ENCODE data around the gene PLCH1. TPM values are rescaled to one million over a fixed set of nuclear protein-coding genes. Genes with fewer than 3 reads are reported as not detected.

Gene PLCH1
- total RNA-seq, 1 donor from 2014 or later = 7.6 TPM

DNA sequence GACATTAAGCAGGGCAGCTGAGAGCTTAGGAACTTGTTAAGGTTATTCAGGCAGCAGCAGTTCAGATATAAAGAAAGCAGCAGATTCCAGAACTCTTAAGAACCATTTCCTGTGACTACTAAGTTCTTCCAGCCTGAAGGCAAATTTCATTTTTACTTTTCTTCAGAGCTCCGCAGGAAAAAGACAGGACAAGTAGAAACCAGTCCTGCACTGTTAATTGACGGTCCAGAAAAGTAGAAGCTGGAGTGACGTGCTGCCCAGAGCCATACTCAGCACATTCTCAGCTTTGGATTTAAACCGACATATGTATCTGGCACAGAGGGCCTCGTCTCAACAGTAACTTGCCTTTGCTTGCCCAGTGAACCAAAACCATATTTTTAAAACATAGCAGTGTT is 232.0 kb downstream of the PLCH1 start:
- Mint-ChIP-seq H3K27ac (no peak overlapping the region), H3K9me3 (peaks cover 4% of the 10 kb centered on the region), H3K27me3 (no peaks in the 10 kb centered on the region), H3K36me3 (peaks cover 4% of the 10 kb centered on the region), H3K4me1 (ENCODE audit: unreplicated experiment) (no peaks in the 10 kb centered on the region), H3K4me3 (no peak overlapping the region)
- no peak for DNase-seq (ENCODE audit: extremely low spot score, unreplicated experiment)
- TF ChIP-seq, protein P1, sequence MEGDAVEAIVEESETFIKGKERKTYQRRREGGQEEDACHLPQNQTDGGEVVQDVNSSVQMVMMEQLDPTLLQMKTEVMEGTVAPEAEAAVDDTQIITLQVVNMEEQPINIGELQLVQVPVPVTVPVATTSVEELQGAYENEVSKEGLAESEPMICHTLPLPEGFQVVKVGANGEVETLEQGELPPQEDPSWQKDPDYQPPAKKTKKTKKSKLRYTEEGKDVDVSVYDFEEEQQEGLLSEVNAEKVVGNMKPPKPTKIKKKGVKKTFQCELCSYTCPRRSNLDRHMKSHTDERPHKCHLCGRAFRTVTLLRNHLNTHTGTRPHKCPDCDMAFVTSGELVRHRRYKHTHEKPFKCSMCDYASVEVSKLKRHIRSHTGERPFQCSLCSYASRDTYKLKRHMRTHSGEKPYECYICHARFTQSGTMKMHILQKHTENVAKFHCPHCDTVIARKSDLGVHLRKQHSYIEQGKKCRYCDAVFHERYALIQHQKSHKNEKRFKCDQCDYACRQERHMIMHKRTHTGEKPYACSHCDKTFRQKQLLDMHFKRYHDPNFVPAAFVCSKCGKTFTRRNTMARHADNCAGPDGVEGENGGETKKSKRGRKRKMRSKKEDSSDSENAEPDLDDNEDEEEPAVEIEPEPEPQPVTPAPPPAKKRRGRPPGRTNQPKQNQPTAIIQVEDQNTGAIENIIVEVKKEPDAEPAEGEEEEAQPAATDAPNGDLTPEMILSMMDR (conservative IDR thresholded peaks at IDR 0.05) = no peak

DNA sequence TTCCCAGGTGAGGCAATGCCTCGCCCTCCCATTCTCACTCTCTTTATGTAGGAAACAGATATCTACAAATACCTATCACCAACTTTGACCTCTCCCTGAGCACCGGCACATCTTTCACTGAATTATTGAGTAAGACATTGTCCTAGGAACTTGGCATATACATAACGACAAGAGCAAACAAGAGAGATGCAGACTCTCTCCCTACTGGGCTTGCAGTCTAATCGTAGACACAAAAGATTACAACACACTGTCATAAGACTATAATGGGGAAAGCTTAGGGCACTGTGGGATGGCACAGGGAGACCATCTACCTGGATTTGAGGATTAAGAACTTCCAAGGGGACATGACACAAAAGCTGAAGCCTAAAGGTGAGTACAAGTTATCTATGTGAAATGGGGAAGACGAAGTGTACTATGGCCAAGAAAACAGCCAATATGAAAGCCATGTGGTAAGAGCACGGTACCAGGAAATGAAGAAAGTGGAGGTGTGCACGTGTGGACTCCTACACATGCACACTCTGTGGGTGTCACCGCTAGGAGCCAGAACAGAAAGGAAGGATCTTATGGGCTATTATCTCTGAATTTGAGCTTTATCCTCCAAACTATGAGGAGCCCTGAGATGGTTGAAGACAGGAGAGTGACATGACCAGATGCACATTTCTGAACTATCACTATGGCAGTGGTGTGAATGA is 232.6 kb downstream of the PLCH1 start:
- H3K4me3 Mint-ChIP-seq = peak overlapping the region; percentile 51
- no peak overlapping the region for H3K27ac Mint-ChIP-seq
- TF ChIP-seq, protein P1 (conservative IDR thresholded peaks at IDR 0.05) = no peak
- no peak for DNase-seq (ENCODE audit: extremely low spot score, unreplicated experiment)
- peaks cover 4% of the 10 kb centered on the region for H3K9me3 Mint-ChIP-seq
- peaks cover 4% of the 10 kb centered on the region for H3K36me3 Mint-ChIP-seq
- no peaks in the 10 kb centered on the region for H3K27me3 Mint-ChIP-seq
- H3K4me1 Mint-ChIP-seq (ENCODE audit: unreplicated experiment) = no peaks in the 10 kb centered on the region

DNA sequence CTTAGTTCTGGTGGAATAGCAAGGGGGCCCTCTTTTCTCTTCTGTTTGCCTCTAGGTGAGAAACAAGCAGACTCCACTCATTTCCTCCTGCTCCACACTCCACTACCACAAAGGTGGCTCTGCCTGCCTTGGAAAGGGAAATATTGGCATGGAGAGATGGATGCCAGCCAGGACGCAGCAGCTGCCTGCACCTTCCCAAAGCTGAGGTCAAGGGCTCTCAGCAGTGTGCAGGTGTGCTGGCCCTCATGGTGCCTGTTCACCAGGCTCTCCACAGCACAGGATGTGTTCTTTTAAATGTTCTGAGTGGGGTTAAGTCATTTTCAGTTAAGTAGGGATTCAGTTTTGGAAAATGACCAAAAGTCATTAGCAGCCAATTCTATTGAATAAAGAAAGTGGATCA is 240.2 kb downstream of the PLCH1 start:
- no peak overlapping the region for H3K27ac Mint-ChIP-seq
- TF ChIP-seq, protein P1 (conservative IDR thresholded peaks at IDR 0.05) = no peak
- H3K36me3 Mint-ChIP-seq = peaks cover 5% of the 10 kb centered on the region
- no peak for DNase-seq (ENCODE audit: extremely low spot score, unreplicated experiment)
- H3K4me1 Mint-ChIP-seq (ENCODE audit: unreplicated experiment) = no peaks in the 10 kb centered on the region
- no peaks in the 10 kb centered on the region for H3K27me3 Mint-ChIP-seq
- no peak overlapping the region for H3K4me3 Mint-ChIP-seq
- H3K9me3 Mint-ChIP-seq = no peaks in the 10 kb centered on the region

DNA sequence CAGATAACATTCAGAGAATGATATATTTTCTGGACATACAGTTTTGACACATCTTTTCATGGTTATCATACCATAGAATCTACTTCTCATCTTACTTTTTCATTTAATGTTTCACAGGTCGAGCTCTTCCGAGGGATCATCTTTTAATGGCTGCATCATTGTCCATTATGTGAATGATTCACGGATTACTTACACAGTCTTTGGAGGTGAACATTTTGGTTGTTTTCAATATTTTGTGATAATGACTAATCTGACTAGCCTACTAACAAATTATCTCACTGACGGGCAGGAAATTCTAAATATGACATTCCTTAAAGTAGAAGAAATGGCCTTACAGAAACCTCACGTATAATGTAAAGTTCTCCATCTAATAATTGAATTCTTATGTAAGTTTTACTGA is 242.2 kb downstream of the PLCH1 start:
- Mint-ChIP-seq H3K36me3 (peaks cover 5% of the 10 kb centered on the region), H3K27me3 (no peaks in the 10 kb centered on the region), H3K4me1 (ENCODE audit: unreplicated experiment) (no peaks in the 10 kb centered on the region), H3K4me3 (no peak overlapping the region), H3K9me3 (no peaks in the 10 kb centered on the region), H3K27ac (no peak overlapping the region)
- TF ChIP-seq, protein P1 (conservative IDR thresholded peaks at IDR 0.05) = no peak
- DNase-seq (ENCODE audit: extremely low spot score, unreplicated experiment) = no peak

DNA sequence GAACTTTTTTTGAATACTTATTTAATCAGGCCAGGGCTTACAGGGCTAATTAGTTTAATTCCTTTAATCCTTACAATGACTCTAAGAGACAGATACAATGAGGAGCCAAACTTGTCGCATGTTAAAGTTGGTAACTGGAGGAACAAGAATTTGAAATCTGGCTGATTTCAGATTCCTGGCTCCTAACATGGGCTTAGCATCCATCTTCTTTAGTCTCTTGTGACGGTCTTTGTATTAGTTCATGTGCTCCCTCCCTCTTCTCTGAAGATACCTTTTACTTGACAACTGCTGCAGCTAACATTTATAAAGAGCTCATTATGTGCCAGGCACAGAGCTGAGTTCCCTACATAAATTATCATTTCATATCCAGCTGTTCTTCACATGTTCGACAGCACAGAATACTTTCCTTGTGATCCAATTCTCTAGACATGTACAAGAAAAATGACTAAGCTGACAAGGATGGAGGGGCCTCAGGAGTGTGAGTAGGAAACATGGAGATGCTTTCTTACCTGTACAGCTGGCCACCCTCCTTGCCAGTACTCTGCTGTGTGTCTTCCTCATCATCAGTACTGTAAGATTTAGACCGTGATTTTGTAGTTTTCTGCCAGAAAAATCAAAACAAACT is 244.6 kb downstream of the PLCH1 start:
- TF ChIP-seq, protein P1 (conservative IDR thresholded peaks at IDR 0.05) = no peak
- H3K4me3 Mint-ChIP-seq = no peak overlapping the region
- no peak overlapping the region for H3K27ac Mint-ChIP-seq
- peaks cover 5% of the 10 kb centered on the region for H3K36me3 Mint-ChIP-seq
- H3K9me3 Mint-ChIP-seq = no peaks in the 10 kb centered on the region
- H3K27me3 Mint-ChIP-seq = no peaks in the 10 kb centered on the region
- no peaks in the 10 kb centered on the region for H3K4me1 Mint-ChIP-seq (ENCODE audit: unreplicated experiment)
- DNase-seq (ENCODE audit: extremely low spot score, unreplicated experiment) = no peak
